HepG2 (cell line): ENCODE results near the gene GPATCH8. TPM values are rescaled to one million over a fixed set of nuclear protein-coding genes. Genes with fewer than 3 reads are reported as not detected.

Experiments
- ARNT2 ChIP-seq: sonication (generic); formaldehyde crosslinking; IDR thresholded peaks from 2 replicates; pipeline ENCODE4 v1.8.0; 2022; ENCODE audit warnings: mild to moderate bottlenecking, low read depth, missing genetic modification reagents, moderate library complexity
- CEBPB ChIP-seq: IDR thresholded peaks from 2 replicates; pipeline ENCODE4 v1.6.1; 2011; ENCODE audit warnings: low read depth, low read length, improper control_type of control experiment, borderline replicate concordance
- CEBPG ChIP-seq: IDR thresholded peaks from 2 replicates; pipeline ENCODE4 v1.6.1; 2016
- DNMT3B ChIP-seq: conservative IDR thresholded peaks from 2 replicates; pipeline ENCODE4 v1.6.1; 2016; ENCODE audit warnings: missing biosample characterization, control low read depth
- EED ChIP-seq: sonication (generic); formaldehyde crosslinking; IDR thresholded peaks from 2 replicates; pipeline ENCODE4 v1.5.0; 2020; ENCODE audit warnings: mild to moderate bottlenecking, missing genetic modification reagents
- MTF2 ChIP-seq: sonication (generic); formaldehyde crosslinking; IDR thresholded peaks from 2 replicates; pipeline ENCODE4 v1.5.0; 2020; ENCODE audit warnings: missing genetic modification reagents, borderline replicate concordance
- MXD4 ChIP-seq: IDR thresholded peaks from 2 replicates; pipeline ENCODE4 v1.6.1; 2016; ENCODE audit warnings: mild to moderate bottlenecking, missing biosample characterization, missing genetic modification reagents
- MYC ChIP-seq: sonication (generic); formaldehyde crosslinking; IDR thresholded peaks from 2 replicates; pipeline ENCODE4 v1.9.0; 2021; ENCODE audit warnings: missing genetic modification reagents, borderline replicate concordance
- NBN ChIP-seq: fragments of 450-650 bp; conservative IDR thresholded peaks from 2 replicates; pipeline ENCODE4 v1.6.1; 2017
- PCBP2 ChIP-seq: fragments of 200-400 bp; formaldehyde crosslinking; optimal IDR thresholded peaks from 2 replicates; pipeline ENCODE3; 2018; ENCODE audit warnings: low read length, low read depth; ENCODE audit not compliant: poor library complexity, severe bottlenecking
- PITX1 ChIP-seq: sonication (generic); formaldehyde crosslinking; IDR thresholded peaks from 2 replicates; pipeline ENCODE4 v1.5.1; 2020; ENCODE audit warnings: mild to moderate bottlenecking, missing genetic modification reagents
- POGK ChIP-seq: sonication (generic); formaldehyde crosslinking; conservative IDR thresholded peaks from 2 replicates; pipeline ENCODE4 v1.8.0; 2022; ENCODE audit warnings: mild to moderate bottlenecking, moderate library complexity, missing genetic modification reagents
- RFXANK ChIP-seq: IDR thresholded peaks from 2 replicates; pipeline ENCODE4 v1.6.1; 2016
- SCMH1 ChIP-seq: sonication (generic); formaldehyde crosslinking; IDR thresholded peaks from 2 replicates; pipeline ENCODE4 v1.9.0; 2021; ENCODE audit warnings: missing genetic modification reagents, mild to moderate bottlenecking, borderline replicate concordance
- TARDBP ChIP-seq: sonication (generic); formaldehyde crosslinking; IDR thresholded peaks from 2 replicates; pipeline ENCODE4 v1.8.0; 2022; ENCODE audit warnings: mild to moderate bottlenecking, missing genetic modification reagents
- TCF12 ChIP-seq, 2 experiments: fragments of 450-650 bp in 1 of 2; sonication (generic) in 1 of 2; formaldehyde crosslinking in 1 of 2; IDR thresholded peaks; 2 replicates each; pipeline versions ENCODE4 v1.6.1 to v1.8.0; 2017 to 2022; ENCODE audit warnings: antibody characterized with exemption in 1 of 2, mild to moderate bottlenecking in 1 of 2, missing genetic modification reagents in 1 of 2, moderate library complexity in 1 of 2
- YEATS4 ChIP-seq: sonication (generic); formaldehyde crosslinking; IDR thresholded peaks from 2 replicates; pipeline ENCODE4 v1.4.0; 2020; ENCODE audit warnings: missing genetic modification reagents, borderline replicate concordance
- YY1 ChIP-seq: IDR thresholded peaks from 2 replicates; pipeline ENCODE4 v1.6.1; 2011; ENCODE audit warnings: low read length, low read depth, moderate library complexity, mild to moderate bottlenecking; ENCODE audit not compliant: insufficient read depth, insufficient replicate concordance
- ZKSCAN8 ChIP-seq: IDR thresholded peaks from 2 replicates; pipeline ENCODE4 v1.6.1; 2016; ENCODE audit warnings: borderline replicate concordance, missing genetic modification reagents, missing compliant biosample characterization
- ZNF274 ChIP-seq: sonication (generic); formaldehyde crosslinking; IDR thresholded peaks from 2 replicates; pipeline ENCODE4 v1.5.1; 2020; ENCODE audit warnings: mild to moderate bottlenecking, missing genetic modification reagents
- ZNF777 ChIP-seq: sonication (generic); formaldehyde crosslinking; IDR thresholded peaks from 2 replicates; pipeline ENCODE4 v1.4.0; 2020; ENCODE audit warnings: missing genetic modification reagents
- polyA plus RNA-seq, 8 experiments: library from polyadenylated mRNA; depleted of rRNA in 3 of 8; stranded (reverse) in 7 of 8; unstranded in 1 of 8; fragments of >200 nt; fragmentation: Illumina TruSeq in 4 of 8; extraction: Trizol in 4 of 8; gene quantifications; 2 replicates each; pipeline versions ENCODE4 v1.2.1 to v1.2.3, GENCODE V29; 2011 to 2016; ENCODE audit warnings: low read depth in 4 of 8, missing spikeins in 1 of 8, mixed read lengths in 1 of 8; ENCODE audit not compliant: insufficient read depth in 1 of 8
- total RNA-seq, 5 experiments: library from RNA; depleted of rRNA; stranded (reverse); fragments of >200 nt; fragmentation: Illumina TruSeq; extraction: Trizol; gene quantifications; 2 replicates each; pipeline ENCODE4 v1.2.3, GENCODE V29; 2016; ENCODE audit warnings: low read depth in 1 of 5
- TF ChIP-seq, protein P1 (sequence below): sonication (generic); formaldehyde crosslinking; IDR thresholded peaks from 2 replicates; pipeline ENCODE4 v1.4.0; 2020; ENCODE audit warnings: missing genetic modification reagents
- TF ChIP-seq, protein P2 (sequence below): sonication (generic); formaldehyde crosslinking; IDR thresholded peaks from 2 replicates; pipeline ENCODE4 v1.4.0; 2020; ENCODE audit warnings: missing genetic modification reagents, borderline replicate concordance
- TF ChIP-seq, protein P3 (sequence below): IDR thresholded peaks from 2 replicates; pipeline ENCODE4 v1.6.1; 2016; ENCODE audit warnings: low read depth, control low read depth

GPATCH8 gene
- total and polyA plus RNA-seq, 2 of the 13 experiments (the other 11 are each of a cell fraction or from before 2014, with no cell fraction given): 20.7 to 21.5 TPM

GRCh38 chr17:44384823-44385286 lies 118.4 kb downstream of the GPATCH8 start (continued):
- TF ChIP-seq, protein P1, sequence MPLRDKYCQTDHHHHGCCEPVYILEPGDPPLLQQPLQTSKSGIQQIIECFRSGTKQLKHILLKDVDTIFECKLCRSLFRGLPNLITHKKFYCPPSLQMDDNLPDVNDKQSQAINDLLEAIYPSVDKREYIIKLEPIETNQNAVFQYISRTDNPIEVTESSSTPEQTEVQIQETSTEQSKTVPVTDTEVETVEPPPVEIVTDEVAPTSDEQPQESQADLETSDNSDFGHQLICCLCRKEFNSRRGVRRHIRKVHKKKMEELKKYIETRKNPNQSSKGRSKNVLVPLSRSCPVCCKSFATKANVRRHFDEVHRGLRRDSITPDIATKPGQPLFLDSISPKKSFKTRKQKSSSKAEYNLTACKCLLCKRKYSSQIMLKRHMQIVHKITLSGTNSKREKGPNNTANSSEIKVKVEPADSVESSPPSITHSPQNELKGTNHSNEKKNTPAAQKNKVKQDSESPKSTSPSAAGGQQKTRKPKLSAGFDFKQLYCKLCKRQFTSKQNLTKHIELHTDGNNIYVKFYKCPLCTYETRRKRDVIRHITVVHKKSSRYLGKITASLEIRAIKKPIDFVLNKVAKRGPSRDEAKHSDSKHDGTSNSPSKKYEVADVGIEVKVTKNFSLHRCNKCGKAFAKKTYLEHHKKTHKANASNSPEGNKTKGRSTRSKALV (CRISPR knock-in tag): 0 out of 2 replicates have a peak, but pooled peaks have one; percentile 11
- TF ChIP-seq YEATS4 (peak; percentile 9; the same call in 1 of the 2 replicates), EED (CRISPR knock-in tag) (peak; percentile 54; the same call in 1 of the 2 replicates), MTF2 (CRISPR knock-in tag) (peak; percentile 88; the same call in 1 of the 2 replicates), NBN (no peak), RFXANK (CRISPR knock-in tag) (no peak), ZNF274 (CRISPR knock-in tag) (no peak; the same call in 1 of the 2 replicates), PITX1 (CRISPR knock-in tag) (peak; percentile 51; the same call in 1 of the 2 replicates), DNMT3B (CRISPR knock-in tag) (no peak), PCBP2 (no peak), ZKSCAN8 (CRISPR knock-in tag) (no peak), TCF12 (IDR thresholded peaks at IDR 0.05) (no peak), TCF12 (CRISPR knock-in tag; IDR thresholded peaks at IDR 0.05) (no peak), MXD4 (CRISPR knock-in tag) (no peak), TARDBP (CRISPR knock-in tag) (no peak), ZNF777 (CRISPR knock-in tag) (peak; percentile 52), ARNT2 (0 out of 2 replicates have a peak, but pooled peaks have one; percentile 49), MYC (CRISPR knock-in tag) (no peak), CEBPG (no peak), YY1 (peak; percentile 16), SCMH1 (CRISPR knock-in tag) (0 out of 2 replicates have a peak, but pooled peaks have one; percentile 52), POGK (CRISPR knock-in tag) (peak; percentile 54; the same call in 1 of the 2 replicates), CEBPB (no peak)
- TF ChIP-seq, protein P2, sequence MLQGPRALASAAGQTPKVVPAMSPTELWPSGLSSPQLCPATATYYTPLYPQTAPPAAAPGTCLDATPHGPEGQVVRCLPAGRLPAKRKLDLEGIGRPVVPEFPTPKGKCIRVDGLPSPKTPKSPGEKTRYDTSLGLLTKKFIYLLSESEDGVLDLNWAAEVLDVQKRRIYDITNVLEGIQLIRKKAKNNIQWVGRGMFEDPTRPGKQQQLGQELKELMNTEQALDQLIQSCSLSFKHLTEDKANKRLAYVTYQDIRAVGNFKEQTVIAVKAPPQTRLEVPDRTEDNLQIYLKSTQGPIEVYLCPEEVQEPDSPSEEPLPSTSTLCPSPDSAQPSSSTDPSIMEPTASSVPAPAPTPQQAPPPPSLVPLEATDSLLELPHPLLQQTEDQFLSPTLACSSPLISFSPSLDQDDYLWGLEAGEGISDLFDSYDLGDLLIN (CRISPR knock-in tag): no peak
- TF ChIP-seq, protein P3, sequence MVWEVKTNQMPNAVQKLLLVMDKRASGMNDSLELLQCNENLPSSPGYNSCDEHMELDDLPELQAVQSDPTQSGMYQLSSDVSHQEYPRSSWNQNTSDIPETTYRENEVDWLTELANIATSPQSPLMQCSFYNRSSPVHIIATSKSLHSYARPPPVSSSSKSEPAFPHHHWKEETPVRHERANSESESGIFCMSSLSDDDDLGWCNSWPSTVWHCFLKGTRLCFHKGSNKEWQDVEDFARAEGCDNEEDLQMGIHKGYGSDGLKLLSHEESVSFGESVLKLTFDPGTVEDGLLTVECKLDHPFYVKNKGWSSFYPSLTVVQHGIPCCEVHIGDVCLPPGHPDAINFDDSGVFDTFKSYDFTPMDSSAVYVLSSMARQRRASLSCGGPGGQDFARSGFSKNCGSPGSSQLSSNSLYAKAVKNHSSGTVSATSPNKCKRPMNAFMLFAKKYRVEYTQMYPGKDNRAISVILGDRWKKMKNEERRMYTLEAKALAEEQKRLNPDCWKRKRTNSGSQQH: no peak
